GM12878 (cell line): ENCODE results near the gene MPP2. TPM values are rescaled to one million over a fixed set of nuclear protein-coding genes. Genes with fewer than 3 reads are reported as not detected.

Experiments used
- ATAC-seq: fragments of 200-7000 bp; cut with Tn5 transposase; 3 replicates; pipeline ENCODE4 v1.9.1; 2020; ENCODE audit warnings: mild to moderate bottlenecking, moderate library complexity
- BruUV-seq: library from RNA; stranded (reverse); fragments of 400-500 nt; replicated peaks from 2 replicates; lab custom pipeline; 2021; lab: Mats Ljungman, UMichigan
- CTCF ChIA-PET: fragments of 300-600 bp; sonication (Branson Sonifier 250); formaldehyde crosslinking; extraction: SDS; loops from one replicate; lab custom pipeline; 2021; ENCODE audit warnings: inconsistent platforms; lab: Yijun Ruan, JAX
- POLR2A ChIA-PET: fragments of 350-600 bp; formaldehyde crosslinking; extraction: SDS; loops from one replicate; lab custom pipeline; 2021; ENCODE audit warnings: inconsistent platforms; lab: Charles Lee
- RAD21 ChIA-PET: fragments of 300-600 bp; sonication (Branson Sonifier 250); formaldehyde crosslinking; loops from one replicate; lab custom pipeline; 2023; ENCODE audit warnings: antibody characterized with exemption; ENCODE audit not compliant: unreplicated experiment; lab: Charles Lee
- SMC1A ChIA-PET: fragments of 300-600 bp; sonication (Branson Sonifier 250); formaldehyde crosslinking; loops from one replicate; lab custom pipeline; 2023; ENCODE audit not compliant: unreplicated experiment, uncharacterized antibody; lab: Charles Lee
- DNase-seq: peaks from one replicate; pipeline ENCODE4 v3.0.0-alpha.2; 2011; ENCODE audit warnings: low read depth, low spot score
- FAIRE-seq: peaks from 3 replicates; lab custom pipeline; 2011; peaks lifted over from hg19 to GRCh38; lab: Jason Lieb, UNC
- H2AFZ ChIP-seq: 2 replicates; pipeline ENCODE4 v1.6.0; 2011; ENCODE audit warnings: low read depth, low read length, control low read depth; ENCODE audit not compliant: control insufficient read depth
- H3K27ac ChIP-seq: 2 replicates; pipeline ENCODE4 v1.5.1; 2011; ENCODE audit warnings: control low read depth; ENCODE audit not compliant: control insufficient read depth, insufficient read depth
- H3K27me3 ChIP-seq, 2 experiments: replicated peaks in 1 of 2; 2 replicates each; pipeline versions ENCODE4 v1.6.0 to v1.6.1; 2011; ENCODE audit warnings: low read length in 1 of 2; ENCODE audit not compliant: control insufficient read depth in 2 of 2, insufficient read depth in 2 of 2
- H3K36me3 ChIP-seq, 2 experiments: 2 replicates each; pipeline ENCODE4 v1.5.1; 2011; ENCODE audit warnings: low read length in 1 of 2; ENCODE audit not compliant: control insufficient read depth in 2 of 2, insufficient read depth in 2 of 2
- H3K4me1 ChIP-seq: 2 replicates; pipeline ENCODE4 v1.6.1; 2011; ENCODE audit warnings: mild to moderate bottlenecking, low read length, moderate library complexity, mixed read lengths; ENCODE audit not compliant: control insufficient read depth, insufficient read depth
- H3K4me2 ChIP-seq: 2 replicates; pipeline ENCODE4 v1.6.0; 2011; ENCODE audit warnings: control low read depth; ENCODE audit not compliant: control insufficient read depth, insufficient read depth
- H3K4me3 ChIP-seq: fragments of 200-600 bp; sonication (generic); 2 replicates; pipeline ENCODE4 v1.5.1; 2016
- H3K79me2 ChIP-seq: 2 replicates; pipeline ENCODE4 v1.6.0; 2011; ENCODE audit warnings: low read length; ENCODE audit not compliant: control insufficient read depth, insufficient read depth
- H3K9ac ChIP-seq: 2 replicates; pipeline ENCODE4 v1.8.0; 2011; ENCODE audit warnings: low read length, control low read depth, mixed read lengths; ENCODE audit not compliant: control insufficient read depth, insufficient read depth
- H3K9me3 ChIP-seq: replicated peaks from 3 replicates; pipeline ENCODE4 v1.5.1; 2011; ENCODE audit warnings: mild to moderate bottlenecking, low read length; ENCODE audit not compliant: control insufficient read depth, insufficient read depth
- H4K20me1 ChIP-seq: 2 replicates; pipeline ENCODE4 v1.6.0; 2011; ENCODE audit not compliant: control insufficient read depth, insufficient read depth
- BRCA1 ChIP-seq: IDR thresholded peaks from 2 replicates; pipeline ENCODE4 v1.6.1; 2011; ENCODE audit warnings: low read depth, low read length, improper control_type of control experiment
- CHD4 ChIP-seq: fragments of 200-600 bp; sonication (generic); IDR thresholded peaks from 2 replicates; pipeline ENCODE4 v1.6.1; 2016; ENCODE audit warnings: mild to moderate bottlenecking
- E2F8 ChIP-seq: fragments of 450-650 bp; IDR thresholded peaks from 2 replicates; pipeline ENCODE4 v1.6.1; 2018; ENCODE audit warnings: mild to moderate bottlenecking, low read depth, moderate library complexity; ENCODE audit not compliant: partially characterized antibody
- JUND ChIP-seq: IDR thresholded peaks from 2 replicates; pipeline ENCODE4 v1.6.1; 2012; ENCODE audit warnings: low read depth, mild to moderate bottlenecking, low read length, improper control_type of control experiment, moderate library complexity
- KAT2A ChIP-seq: conservative IDR thresholded peaks from 2 replicates; pipeline ENCODE4 v1.6.1; 2011; ENCODE audit warnings: low read depth, low read length; ENCODE audit not compliant: control insufficient read depth
- MXI1 ChIP-seq: fragments of 150-350 bp; IDR thresholded peaks from 2 replicates; pipeline ENCODE4 v1.6.1; 2011; ENCODE audit warnings: low read depth, mild to moderate bottlenecking, inconsistent platforms, low read length, improper control_type of control experiment
- NR2C1 ChIP-seq: fragments of 450-650 bp; IDR thresholded peaks from 2 replicates; pipeline ENCODE4 v1.6.1; 2017; ENCODE audit warnings: antibody characterized with exemption, mild to moderate bottlenecking, moderate library complexity
- NR2C2 ChIP-seq: IDR thresholded peaks from 2 replicates; pipeline ENCODE4 v1.6.1; 2011; ENCODE audit warnings: borderline replicate concordance, low read depth; ENCODE audit not compliant: control insufficient read depth, insufficient read length
- SP1 ChIP-seq: IDR thresholded peaks from one replicate; pipeline ENCODE4 v1.6.1; 2011; ENCODE audit warnings: low read depth, low read length
- YY1 ChIP-seq: IDR thresholded peaks from 2 replicates; pipeline ENCODE4 v1.6.1; 2011; ENCODE audit warnings: low read depth, mild to moderate bottlenecking, low read length
- ZNF207 ChIP-seq: fragments of 450-650 bp; IDR thresholded peaks from 2 replicates; pipeline ENCODE4 v1.6.1; 2014; ENCODE audit warnings: antibody characterized with exemption, mild to moderate bottlenecking, borderline replicate concordance
- ZSCAN29 ChIP-seq: fragments of 450-650 bp; IDR thresholded peaks from 2 replicates; pipeline ENCODE4 v1.6.1; 2017; ENCODE audit warnings: mild to moderate bottlenecking, moderate library complexity
- WGBS: methylation state at CpG from one replicate; pipeline ENCODE4 v1.1.6; 2016; ENCODE audit warnings: low lambda C conversion rate; ENCODE audit not compliant: insufficient replicate concordance, insufficient coverage; ENCODE audit errors: missing lambda C conversion rate; 5-methylcytosine and 5-hydroxymethylcytosine counted together
- in situ Hi-C: fragments of 300-500 bp; cut with MboI; formaldehyde crosslinking; loops from 9 replicates; pipeline ENCODE4 v1.14.3; 2018; ENCODE audit warnings: mixed read lengths
- intact Hi-C: fragments of 100-400 bp; cut with micrococcal nuclease; formaldehyde crosslinking; loops from one replicate; pipeline ENCODE4 v1.14.2; 2022; ENCODE audit not compliant: unreplicated experiment
- polyA plus RNA-seq, 11 experiments: library from polyadenylated mRNA; depleted of rRNA in 4 of 11; unstranded in 6 of 11; stranded (reverse) in 5 of 11; fragments of >200 nt; fragmentation: Nextera tagmentation in 4 of 11; fragmentation: Illumina TruSeq in 1 of 11; extraction: Ambion mirVana in 4 of 11; extraction: Trizol in 1 of 11; gene quantifications; 1 replicate in 1 of 11; 2 replicates in 10 of 11; pipeline versions ENCODE4 v1.2.1 to v1.2.3, GENCODE V29; 2011 to 2016; ENCODE audit warnings: inconsistent platforms in 2 of 11, missing spikeins in 2 of 11, low read depth in 1 of 11
- total RNA-seq, 4 experiments: library from RNA; depleted of rRNA in 3 of 4; stranded (reverse); fragments of >200 nt in 3 of 4; fragmentation: Illumina TruSeq in 1 of 4; extraction: Trizol in 1 of 4; gene quantifications; 2 replicates each; pipeline versions ENCODE4 v1.2.1 to v1.2.3, GENCODE V29; 2013 to 2021
- TF ChIP-seq, protein P1 (sequence below): IDR thresholded peaks from 2 replicates; pipeline ENCODE4 v1.6.1; 2011; ENCODE audit warnings: borderline replicate concordance, low read depth, mild to moderate bottlenecking, moderate library complexity, low read length; ENCODE audit not compliant: insufficient read depth, poor library complexity, severe bottlenecking
- TF ChIP-seq, protein P2 (sequence below): fragments of 450-650 bp; formaldehyde crosslinking; IDR thresholded peaks from 2 replicates; pipeline ENCODE4 v1.5.0; 2022; ENCODE audit warnings: mild to moderate bottlenecking, missing genetic modification characterization

MPP2 gene
- total and polyA plus RNA-seq, 10 of the 15 experiments (the other 5 are each of a cell fraction or from before 2014, with no cell fraction given): 0.02 to 0.23 (median 0.15) TPM; not detected in 2

GRCh38 chr17:43857141-43857540 is 50.2 kb downstream of the MPP2 start:
- POLR2A ChIA-PET: no interaction called here
- intact Hi-C loops (no loop called here), in situ Hi-C loops (no loop called here)
- BruUV-seq: no TSS peak
- Histone ChIP-seq H3K4me1 (no peaks in the 10 kb centered on the region), H3K4me3 (no peak overlapping the region), H3K9me3 (no peaks in the 10 kb centered on the region), H4K20me1 (no peaks in the 10 kb centered on the region), H3K9ac (no peak overlapping the region), H3K79me2 (no peaks in the 10 kb centered on the region), H3K4me2 (no peak overlapping the region), H3K27ac (no peak overlapping the region), H3K27me3 (no peaks in the 10 kb centered on the region; a peak in 3 of 4 replicates), H2AFZ (no peak overlapping the region), H3K36me3 (no peaks in the 10 kb centered on the region)
- no peak for DNase-seq
- RAD21 ChIA-PET: no interaction called here
- CTCF ChIA-PET: interaction anchor here (1.7 to 3.3 kb wide), 2 partner anchors 11 to 12 kb away, joined by 4 to 15 read pairs; partner anchors contain the start of gene CD300LG
- no peak for ATAC-seq
- WGBS: 15% methylated on average over 5 of the region's 5 CpGs
- SMC1A ChIA-PET: no interaction called here
- FAIRE-seq: no peak
- TF ChIP-seq, protein P1, sequence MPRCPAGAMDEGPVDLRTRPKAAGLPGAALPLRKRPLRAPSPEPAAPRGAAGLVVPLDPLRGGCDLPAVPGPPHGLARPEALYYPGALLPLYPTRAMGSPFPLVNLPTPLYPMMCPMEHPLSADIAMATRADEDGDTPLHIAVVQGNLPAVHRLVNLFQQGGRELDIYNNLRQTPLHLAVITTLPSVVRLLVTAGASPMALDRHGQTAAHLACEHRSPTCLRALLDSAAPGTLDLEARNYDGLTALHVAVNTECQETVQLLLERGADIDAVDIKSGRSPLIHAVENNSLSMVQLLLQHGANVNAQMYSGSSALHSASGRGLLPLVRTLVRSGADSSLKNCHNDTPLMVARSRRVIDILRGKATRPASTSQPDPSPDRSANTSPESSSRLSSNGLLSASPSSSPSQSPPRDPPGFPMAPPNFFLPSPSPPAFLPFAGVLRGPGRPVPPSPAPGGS: no peak
- TF ChIP-seq NR2C1 (no peak), SP1 (no peak), NR2C2 (no peak), E2F8 (no peak), BRCA1 (no peak), CHD4 (no peak), JUND (no peak), MXI1 (no peak), ZNF207 (no peak), ZSCAN29 (no peak), KAT2A (no peak), YY1 (no peak)
- TF ChIP-seq, protein P2, sequence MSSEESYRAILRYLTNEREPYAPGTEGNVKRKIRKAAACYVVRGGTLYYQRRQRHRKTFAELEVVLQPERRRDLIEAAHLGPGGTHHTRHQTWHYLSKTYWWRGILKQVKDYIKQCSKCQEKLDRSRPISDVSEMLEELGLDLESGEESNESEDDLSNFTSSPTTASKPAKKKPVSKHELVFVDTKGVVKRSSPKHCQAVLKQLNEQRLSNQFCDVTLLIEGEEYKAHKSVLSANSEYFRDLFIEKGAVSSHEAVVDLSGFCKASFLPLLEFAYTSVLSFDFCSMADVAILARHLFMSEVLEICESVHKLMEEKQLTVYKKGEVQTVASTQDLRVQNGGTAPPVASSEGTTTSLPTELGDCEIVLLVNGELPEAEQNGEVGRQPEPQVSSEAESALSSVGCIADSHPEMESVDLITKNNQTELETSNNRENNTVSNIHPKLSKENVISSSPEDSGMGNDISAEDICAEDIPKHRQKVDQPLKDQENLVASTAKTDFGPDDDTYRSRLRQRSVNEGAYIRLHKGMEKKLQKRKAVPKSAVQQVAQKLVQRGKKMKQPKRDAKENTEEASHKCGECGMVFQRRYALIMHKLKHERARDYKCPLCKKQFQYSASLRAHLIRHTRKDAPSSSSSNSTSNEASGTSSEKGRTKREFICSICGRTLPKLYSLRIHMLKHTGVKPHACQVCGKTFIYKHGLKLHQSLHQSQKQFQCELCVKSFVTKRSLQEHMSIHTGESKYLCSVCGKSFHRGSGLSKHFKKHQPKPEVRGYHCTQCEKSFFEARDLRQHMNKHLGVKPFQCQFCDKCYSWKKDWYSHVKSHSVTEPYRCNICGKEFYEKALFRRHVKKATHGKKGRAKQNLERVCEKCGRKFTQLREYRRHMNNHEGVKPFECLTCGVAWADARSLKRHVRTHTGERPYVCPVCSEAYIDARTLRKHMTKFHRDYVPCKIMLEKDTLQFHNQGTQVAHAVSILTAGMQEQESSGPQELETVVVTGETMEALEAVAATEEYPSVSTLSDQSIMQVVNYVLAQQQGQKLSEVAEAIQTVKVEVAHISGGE (CRISPR knock-in tag): no peak
